Mesodermal cell (in vitro differentiated cells): ENCODE results near the gene CYP39A1.

Experiments
- H3K27ac ChIP-seq: 2 replicates; pipeline ENCODE4 v1.7.0; 2013; ENCODE audit warnings: mild to moderate bottlenecking, low read depth, low read length, moderate library complexity; ENCODE audit not compliant: severe bottlenecking
- H3K36me3 ChIP-seq: 2 replicates; pipeline ENCODE4 v1.7.1; 2013; ENCODE audit warnings: mild to moderate bottlenecking, low read length, moderate library complexity; ENCODE audit not compliant: control insufficient read depth, insufficient read depth
- H3K4me1 ChIP-seq: one replicate; pipeline ENCODE4 v1.7.1; 2013; ENCODE audit warnings: mild to moderate bottlenecking, low read length; ENCODE audit not compliant: insufficient read depth, control insufficient read depth, poor library complexity, severe bottlenecking
- H3K4me3 ChIP-seq: 2 replicates; pipeline ENCODE4 v1.7.0; 2013; ENCODE audit warnings: low read length, control low read depth, mild to moderate bottlenecking; ENCODE audit not compliant: insufficient read depth, poor library complexity, severe bottlenecking; ENCODE audit errors: extremely low read depth
- H3K9me3 ChIP-seq: 2 replicates; pipeline ENCODE4 v1.7.1; 2013; ENCODE audit warnings: mild to moderate bottlenecking, low read length, moderate library complexity; ENCODE audit not compliant: control insufficient read depth
- WGBS, 2 experiments: methylation state at CpG; one replicate each; pipeline ENCODE4 v1.1.5; 2013; ENCODE audit warnings: missing lambda C conversion rate in 2 of 2; ENCODE audit not compliant: insufficient coverage in 2 of 2; 5-methylcytosine and 5-hydroxymethylcytosine counted together

The CYP39A1 gene

GRCh38 chr6:46555129-46555528, 97.5 kb downstream of the CYP39A1 start:
- no peaks in the 10 kb centered on the region for H3K36me3 ChIP-seq
- H3K4me3 ChIP-seq = no peak overlapping the region
- 67 to 78% methylated on average over 1 of the region's 1 CpG for WGBS, 2 experiments
- no peaks in the 10 kb centered on the region for H3K9me3 ChIP-seq
- no peak overlapping the region for H3K27ac ChIP-seq
- no peaks in the 10 kb centered on the region for H3K4me1 ChIP-seq

GRCh38 chr6:46549155-46549554, 103.5 kb downstream of the CYP39A1 start:
- Histone ChIP-seq H3K4me1 (no peaks in the 10 kb centered on the region), H3K9me3 (peaks cover 8% of the 10 kb centered on the region), H3K27ac (no peak overlapping the region), H3K36me3 (no peaks in the 10 kb centered on the region), H3K4me3 (no peak overlapping the region)

- no peak overlapping the region for H3K4me3 ChIP-seq
- 88 to 94% methylated on average over 3 of the region's 3 CpGs for WGBS, 2 experiments
- no peak overlapping the region for H3K27ac ChIP-seq
- peaks cover 8% of the 10 kb centered on the region for H3K9me3 ChIP-seq
- no peaks in the 10 kb centered on the region for H3K36me3 ChIP-seq
- H3K4me1 ChIP-seq = no peaks in the 10 kb centered on the region
Observed at GRCh38 chr6:46541556-46541955, 111.1 kb downstream of the CYP39A1 start.

- Histone ChIP-seq H3K36me3 (no peaks in the 10 kb centered on the region), H3K9me3 (peaks cover 7% of the 10 kb centered on the region)
- no CpG with 5 or more reads among the region's 2 CpGs for WGBS, 2 experiments
Observed at GRCh38 chr6:46539866-46540265, 112.8 kb downstream of the CYP39A1 start.

GRCh38 chr6:46538800-46539480, 113.7 kb downstream of the CYP39A1 start:
- H3K36me3 ChIP-seq = no peaks in the 10 kb centered on the region
- no peak overlapping the region for H3K27ac ChIP-seq
- no peaks in the 10 kb centered on the region for H3K9me3 ChIP-seq
- H3K4me1 ChIP-seq = no peaks in the 10 kb centered on the region
- no peak overlapping the region for H3K4me3 ChIP-seq
- WGBS, 2 experiments = 69 to 89% methylated on average over 3 to 4 of the region's 6 CpGs

More at GRCh38 chr6:46539866-46540265, 112.8 kb downstream of the CYP39A1 start:
- Histone ChIP-seq H3K4me3 (no peak overlapping the region), H3K27ac (no peak overlapping the region), H3K4me1 (no peaks in the 10 kb centered on the region)

GRCh38 chr6:46530896-46531295, 121.7 kb downstream of the CYP39A1 start:
- Histone ChIP-seq H3K27ac (peak overlapping the region; percentile 6), H3K4me3 (no peak overlapping the region), H3K36me3 (no peaks in the 10 kb centered on the region), H3K4me1 (peaks cover 28% of the 10 kb centered on the region), H3K9me3 (no peaks in the 10 kb centered on the region)
- WGBS, 2 experiments = 0 to 44% methylated on average over 1 to 2 of the region's 3 CpGs

GRCh38 chr6:46528961-46529750, 123.5 kb downstream of the CYP39A1 start:
- no peak overlapping the region for H3K27ac ChIP-seq
- H3K9me3 ChIP-seq = no peaks in the 10 kb centered on the region
- WGBS, 2 experiments = 80 to 90% methylated on average over 1 to 2 of the region's 3 CpGs
- H3K4me3 ChIP-seq = no peak overlapping the region
- H3K4me1 ChIP-seq = peaks cover 28% of the 10 kb centered on the region
- no peaks in the 10 kb centered on the region for H3K36me3 ChIP-seq

- WGBS, 2 experiments = 100% methylated on average over 1 of the region's 2 CpGs; no CpG with 5 or more reads in 1 of the 2 experiments
- H3K4me3 ChIP-seq = no peak overlapping the region
- no peaks in the 10 kb centered on the region for H3K9me3 ChIP-seq
- H3K4me1 ChIP-seq = peaks cover 28% of the 10 kb centered on the region
- H3K36me3 ChIP-seq = no peaks in the 10 kb centered on the region
- no peak overlapping the region for H3K27ac ChIP-seq
Observed at GRCh38 chr6:46526607-46527006, 126.0 kb downstream of the CYP39A1 start.

GRCh38 chr6:46525583-46525982, 127.0 kb downstream of the CYP39A1 start:
- Histone ChIP-seq H3K9me3 (no peaks in the 10 kb centered on the region), H3K4me3 (no peak overlapping the region)

GRCh38 chr6:46521464-46521971, 131.1 kb downstream of the CYP39A1 start:
- Histone ChIP-seq H3K4me1 (no peaks in the 10 kb centered on the region), H3K27ac (no peak overlapping the region), H3K4me3 (no peak overlapping the region), H3K9me3 (no peaks in the 10 kb centered on the region), H3K36me3 (no peaks in the 10 kb centered on the region)

More at GRCh38 chr6:46525583-46525982, 127.0 kb downstream of the CYP39A1 start:
- Histone ChIP-seq H3K27ac (no peak overlapping the region), H3K36me3 (no peaks in the 10 kb centered on the region), H3K4me1 (peaks cover 20% of the 10 kb centered on the region)

GRCh38 chr6:46517202-46517601, 135.4 kb downstream of the CYP39A1 start:
- Histone ChIP-seq H3K4me1 (no peaks in the 10 kb centered on the region), H3K9me3 (no peaks in the 10 kb centered on the region), H3K36me3 (no peaks in the 10 kb centered on the region), H3K27ac (no peak overlapping the region), H3K4me3 (no peak overlapping the region)
